ENCODE results near the gene GGT6.

DNA sequence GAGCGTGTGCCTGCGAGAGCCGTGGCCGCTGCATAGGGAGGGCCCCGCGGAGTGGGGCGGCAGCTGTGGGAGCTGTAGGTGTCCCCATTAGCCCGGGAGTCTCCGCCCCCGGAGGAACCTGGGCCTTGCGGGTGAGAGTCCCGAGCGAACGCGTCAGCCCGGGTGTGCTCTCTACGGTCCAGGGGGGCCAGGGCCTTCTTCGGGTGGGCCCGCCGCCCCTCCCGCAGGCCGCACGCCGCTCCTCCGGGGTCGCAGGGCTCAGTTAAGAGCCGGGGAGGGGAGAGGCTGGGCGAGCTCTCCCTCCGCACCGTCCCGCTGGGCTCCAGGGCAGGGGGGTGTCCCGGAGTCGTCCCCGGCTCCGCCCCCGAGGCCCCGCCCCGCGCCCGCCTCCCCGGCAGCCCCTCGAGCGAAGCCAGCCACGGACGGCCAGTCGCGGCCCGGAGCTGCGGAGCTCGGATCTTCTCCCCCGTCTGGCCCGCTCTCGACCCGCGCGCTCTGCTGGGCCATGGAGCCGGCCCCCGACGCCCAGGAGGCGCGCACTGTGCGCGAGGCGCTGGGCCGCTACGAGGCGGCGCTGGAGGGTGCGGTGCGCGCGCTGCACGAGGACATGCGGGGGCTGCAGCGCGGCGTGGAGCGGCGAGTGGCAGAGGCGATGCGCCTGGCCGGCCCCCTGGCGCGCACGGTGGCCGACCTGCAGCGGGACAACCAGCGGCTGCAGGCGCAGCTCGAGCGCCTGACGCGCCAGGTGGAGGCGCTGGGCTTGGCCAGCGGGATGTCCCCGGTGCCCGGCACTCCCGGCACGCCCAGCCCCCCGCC, 23.9 kb upstream of the GGT6 start, which contains the start of gene SMTNL2:
- TF ChIP-seq GLIS3 (CRISPR knock-in tag; IDR thresholded peaks at IDR 0.05) (no peak), ZFP30 (CRISPR knock-in tag; IDR thresholded peaks at IDR 0.05) (no peak), ZC3H10 (CRISPR knock-in tag; IDR thresholded peaks at IDR 0.05) (no peak)
- TF ChIP-seq, protein P1, sequence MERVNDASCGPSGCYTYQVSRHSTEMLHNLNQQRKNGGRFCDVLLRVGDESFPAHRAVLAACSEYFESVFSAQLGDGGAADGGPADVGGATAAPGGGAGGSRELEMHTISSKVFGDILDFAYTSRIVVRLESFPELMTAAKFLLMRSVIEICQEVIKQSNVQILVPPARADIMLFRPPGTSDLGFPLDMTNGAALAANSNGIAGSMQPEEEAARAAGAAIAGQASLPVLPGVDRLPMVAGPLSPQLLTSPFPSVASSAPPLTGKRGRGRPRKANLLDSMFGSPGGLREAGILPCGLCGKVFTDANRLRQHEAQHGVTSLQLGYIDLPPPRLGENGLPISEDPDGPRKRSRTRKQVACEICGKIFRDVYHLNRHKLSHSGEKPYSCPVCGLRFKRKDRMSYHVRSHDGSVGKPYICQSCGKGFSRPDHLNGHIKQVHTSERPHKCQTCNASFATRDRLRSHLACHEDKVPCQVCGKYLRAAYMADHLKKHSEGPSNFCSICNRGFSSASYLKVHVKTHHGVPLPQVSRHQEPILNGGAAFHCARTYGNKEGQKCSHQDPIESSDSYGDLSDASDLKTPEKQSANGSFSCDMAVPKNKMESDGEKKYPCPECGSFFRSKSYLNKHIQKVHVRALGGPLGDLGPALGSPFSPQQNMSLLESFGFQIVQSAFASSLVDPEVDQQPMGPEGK (CRISPR knock-in tag; IDR thresholded peaks at IDR 0.05; ENCODE audit: borderline replicate concordance), result no peak

Measured in SK-N-SH treated with all-trans-retinoic acid at 6 μM for 48 hours (cell line).